RPMI7951 (cell line): ENCODE data around the gene FLT1. TPM values are rescaled to one million over a fixed set of nuclear protein-coding genes. Genes with fewer than 3 reads are reported as not detected.
A peak's percentile ranks its signal among the peaks of the same experiment; 100 is the strongest.

Source experiments
- DNase-seq: peaks from one replicate; pipeline ENCODE4 v3.0.0-alpha.2; 2012; ENCODE audit warnings: low read depth
- total RNA-seq: library from RNA; depleted of rRNA; stranded (reverse); fragments of >200 nt; shearing (Covaris generic); gene quantifications from 2 replicates; pipeline ENCODE4 v1.2.3, GENCODE V29; 2014

Gene FLT1
- total RNA-seq, 1 experiment from 2014 or later = 6.2 TPM

DNA sequence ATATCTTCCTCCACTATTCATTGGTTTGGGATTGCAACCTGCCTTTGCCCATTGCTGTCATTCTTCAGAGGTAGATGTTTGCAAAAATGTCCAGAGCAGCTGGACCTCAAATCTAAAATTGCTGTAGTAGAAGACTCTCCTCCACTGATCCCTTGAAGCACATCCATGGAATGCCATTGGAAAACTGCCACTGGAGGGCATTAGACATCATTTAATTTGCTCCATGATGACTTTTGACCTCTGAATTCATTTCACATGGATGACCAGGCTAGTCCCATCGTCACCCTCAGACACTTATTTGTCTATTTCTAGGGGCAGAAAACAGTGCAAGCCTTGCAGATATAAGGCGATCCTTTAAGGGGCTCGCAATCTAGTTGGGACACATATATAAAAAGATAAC is 33.9 kb upstream of the FLT1 start:
- DNase-seq = peak; percentile 24

DNA sequence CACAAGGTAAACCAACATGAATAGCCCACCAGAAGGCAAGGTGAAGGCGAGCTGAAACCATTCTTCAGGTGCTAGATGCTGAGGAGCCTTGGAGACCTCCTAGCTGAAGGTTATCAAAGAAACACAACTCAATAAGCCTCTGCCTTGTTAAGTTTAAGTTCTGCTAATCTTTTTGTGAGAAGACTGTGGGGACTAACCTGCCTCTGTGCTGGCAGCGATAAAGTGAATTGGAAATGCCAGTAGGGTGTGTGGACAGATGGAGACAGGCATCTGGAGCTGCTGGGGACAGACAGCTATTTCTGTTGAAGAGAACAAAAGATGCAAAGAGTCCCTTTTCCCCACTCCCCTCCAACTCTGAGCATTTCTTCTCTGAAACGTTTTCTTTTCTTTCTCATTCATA is 33.5 kb upstream of the FLT1 start:
- DNase-seq = no peak

DNA sequence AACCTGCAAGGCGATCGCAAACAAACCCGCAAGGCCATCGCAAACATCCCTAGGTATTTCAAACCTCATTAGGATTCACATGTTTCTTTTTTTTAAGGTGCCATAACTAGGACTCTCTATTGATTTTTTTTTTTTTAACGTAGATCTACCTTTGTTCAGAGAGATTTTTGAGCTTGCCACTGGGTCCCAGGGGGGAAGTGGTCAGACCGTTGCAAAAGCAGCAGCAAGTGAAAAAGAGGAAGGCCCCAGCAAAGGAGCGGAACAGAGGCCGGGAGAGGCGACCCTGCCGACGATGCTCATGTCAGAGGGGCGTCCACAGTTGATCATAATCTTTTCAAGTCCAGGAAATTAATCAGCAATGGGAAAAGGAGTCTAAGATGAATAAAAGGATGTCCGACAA is 32.7 kb upstream of the FLT1 start:
- no peak for DNase-seq

DNA sequence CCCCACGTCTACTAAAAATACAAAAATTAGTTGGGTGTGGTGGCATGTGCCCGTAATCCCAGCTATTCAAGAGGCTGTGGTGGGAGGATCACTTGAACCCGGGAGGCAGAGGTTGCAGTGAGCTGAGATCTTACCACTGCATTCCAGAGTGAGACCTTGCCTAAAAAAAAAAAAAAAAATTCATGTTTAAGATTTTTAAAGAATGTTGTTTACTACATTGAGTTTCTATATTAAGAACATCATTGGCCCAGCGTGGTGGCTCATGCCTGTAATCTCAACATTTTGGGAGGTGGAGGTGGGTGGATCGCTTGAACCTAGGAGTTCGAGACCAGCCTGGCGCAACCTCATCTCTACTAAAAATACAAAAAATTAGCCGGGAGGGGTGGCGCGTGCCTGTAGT is 31.9 kb upstream of the FLT1 start:
- DNase-seq = no peak

DNA sequence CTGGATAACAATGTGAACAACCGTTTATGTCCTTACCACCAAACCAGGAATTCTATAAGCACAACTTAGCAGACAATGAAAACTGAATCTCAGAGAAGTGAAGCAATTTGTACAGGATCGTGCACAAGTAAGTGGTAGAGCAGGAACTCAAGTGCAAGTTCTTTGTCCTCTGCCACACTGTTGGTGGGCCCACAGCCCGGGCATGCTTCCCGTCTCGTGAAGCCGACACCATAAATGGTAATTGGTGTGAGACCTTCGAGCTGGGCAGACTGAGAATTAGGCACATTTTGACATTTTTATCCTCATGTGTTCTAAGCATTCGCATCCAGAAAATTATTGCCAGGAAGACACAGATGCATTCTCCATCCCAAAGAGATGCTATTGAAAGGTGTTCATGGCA is 27.9 kb upstream of the FLT1 start:
- DNase-seq = no peak

DNA sequence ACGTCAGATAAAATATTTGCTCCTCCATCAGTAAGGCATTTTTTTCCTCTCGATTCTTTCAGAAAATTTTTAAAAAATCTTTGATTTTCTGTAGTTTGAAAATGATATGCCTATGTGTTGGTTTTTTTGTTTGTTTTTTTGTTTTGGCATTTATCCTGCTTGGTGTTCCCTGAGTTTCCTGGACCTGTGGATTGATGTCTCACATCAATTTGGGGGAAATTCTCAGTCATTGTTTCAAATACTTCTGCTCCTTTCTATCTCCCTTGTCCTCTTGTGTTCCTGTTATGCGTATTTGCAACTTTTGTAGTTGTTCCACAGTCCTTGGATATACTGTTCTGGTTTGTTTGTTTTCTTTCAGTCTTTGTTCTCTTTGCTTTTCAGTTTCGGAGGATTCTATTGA is 18.8 kb upstream of the FLT1 start:
- DNase-seq = no peak

DNA sequence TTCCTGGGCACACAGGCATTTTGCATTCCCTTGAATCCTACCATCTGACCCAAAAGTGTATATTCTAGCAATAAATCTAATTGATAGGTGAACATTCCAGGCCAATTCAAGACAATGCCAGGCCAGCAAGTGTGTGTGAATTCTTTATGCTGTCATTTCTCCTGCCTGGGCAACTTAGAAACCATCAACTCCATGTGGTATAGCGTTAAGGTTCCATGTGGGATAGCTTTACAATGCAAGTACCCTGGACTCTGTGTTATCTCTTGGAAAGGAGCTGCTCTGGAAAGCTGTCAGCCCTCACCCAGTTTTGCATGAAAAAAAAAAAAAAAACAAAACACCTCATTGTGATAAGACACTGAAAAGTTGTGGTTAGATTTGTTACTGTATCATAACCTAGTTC is 15.6 kb upstream of the FLT1 start:
- DNase-seq = no peak

DNA sequence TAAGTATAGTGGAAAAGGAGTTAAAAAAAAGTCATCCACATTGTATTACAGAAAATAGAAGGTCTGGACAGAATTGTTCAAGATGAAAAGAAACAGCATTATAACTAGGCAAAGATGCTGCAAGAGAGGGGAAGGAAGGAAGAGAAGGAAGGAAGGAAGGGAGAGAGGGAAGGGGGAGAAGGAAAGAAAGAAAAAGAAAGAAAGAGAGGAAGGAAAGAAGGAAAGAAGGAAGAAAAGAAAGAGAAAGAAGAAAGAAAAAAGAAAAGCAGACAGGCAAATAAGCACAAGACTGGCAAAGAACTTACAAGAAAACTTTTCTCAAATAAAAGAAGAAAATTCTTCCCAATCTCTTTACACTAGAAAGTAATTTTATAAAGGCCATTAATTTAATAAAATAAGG is 15.1 kb upstream of the FLT1 start:
- DNase-seq = no peak

DNA sequence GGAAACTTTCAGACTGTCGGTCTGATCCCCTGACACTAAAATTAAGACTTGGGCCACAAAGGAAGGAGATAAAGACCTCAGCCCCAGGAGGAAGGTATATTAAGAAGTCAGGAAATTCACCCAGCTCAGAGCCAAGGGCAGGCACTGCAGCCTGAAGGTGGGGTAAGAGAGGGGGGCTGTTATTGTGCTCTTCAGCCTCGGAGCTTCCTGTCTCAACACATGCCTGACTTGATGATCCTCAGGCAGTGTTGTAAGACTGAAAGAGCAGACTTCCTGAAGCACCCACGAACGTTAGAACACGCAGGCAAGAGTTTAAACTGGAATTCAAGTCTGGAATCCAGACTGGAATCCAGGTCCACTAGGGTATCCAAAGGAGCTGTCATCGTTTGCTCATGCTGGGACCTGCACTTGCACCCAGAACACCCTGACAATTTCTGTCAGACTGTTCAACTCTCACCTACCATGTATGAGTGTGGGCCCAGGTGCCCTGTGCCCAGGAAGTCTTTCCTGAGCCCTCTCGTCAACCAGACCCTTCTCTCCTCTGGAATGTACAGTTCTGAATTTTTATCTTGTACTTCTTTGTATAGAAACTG is 10.7 kb upstream of the FLT1 start:
- DNase-seq = no peak

DNA sequence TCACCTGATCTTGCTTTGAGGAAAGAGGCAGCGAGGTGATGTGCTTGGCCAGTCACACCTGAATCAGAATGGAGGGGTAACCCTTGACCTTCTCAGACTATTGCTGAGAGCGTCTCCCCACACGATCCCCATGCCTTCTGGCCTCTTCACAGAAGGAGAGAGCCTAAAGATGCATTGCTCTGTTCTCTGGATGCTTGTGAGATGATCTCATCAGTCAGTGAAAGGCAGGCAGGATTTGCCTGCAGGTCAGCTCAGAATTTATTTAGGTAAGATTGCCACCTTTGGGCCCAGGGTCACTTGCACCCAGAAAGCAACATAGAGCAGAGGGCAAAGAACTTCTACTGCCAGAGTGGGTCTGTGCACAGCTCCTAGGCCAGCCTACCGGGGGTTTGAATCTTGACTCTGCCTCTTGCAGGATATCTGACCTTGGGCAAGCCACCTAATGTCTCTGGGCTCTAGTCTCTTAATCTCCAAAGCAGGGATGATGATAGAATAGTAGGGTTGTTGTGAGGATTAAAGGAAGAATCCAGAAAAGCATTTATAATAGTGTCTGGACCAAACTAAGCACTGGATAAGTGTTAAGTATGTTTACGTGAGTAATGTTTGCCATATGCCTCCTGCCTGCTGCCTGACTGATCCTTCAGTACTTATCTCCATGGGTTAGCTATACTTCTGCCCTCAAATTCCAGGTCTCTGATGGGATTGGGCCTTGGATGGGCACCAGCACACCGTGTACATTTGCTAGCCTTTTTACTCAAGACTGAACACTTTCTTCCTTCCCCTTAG is 8.4 kb upstream of the FLT1 start:
- no peak for DNase-seq

DNA sequence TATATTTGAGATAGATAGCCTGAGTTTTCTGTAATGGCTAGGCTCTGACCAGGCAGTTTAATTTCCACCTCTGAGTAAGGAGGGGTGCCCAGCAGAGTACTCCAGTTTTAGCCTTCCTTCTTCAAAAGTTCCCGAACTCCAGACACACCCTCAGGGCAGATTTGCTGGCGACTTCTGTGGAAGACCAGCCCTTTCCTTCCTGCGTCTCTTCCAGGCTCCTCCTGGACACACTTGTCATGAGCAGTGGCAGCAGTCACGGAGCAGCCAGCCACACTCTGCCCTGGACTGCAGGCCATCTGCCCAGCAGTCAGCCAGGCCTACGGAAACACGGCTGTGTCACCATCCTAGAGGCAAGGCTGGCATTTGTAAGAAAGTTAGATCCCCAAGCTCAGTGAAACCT is 6.6 kb upstream of the FLT1 start:
- peak; percentile 73 for DNase-seq

DNA sequence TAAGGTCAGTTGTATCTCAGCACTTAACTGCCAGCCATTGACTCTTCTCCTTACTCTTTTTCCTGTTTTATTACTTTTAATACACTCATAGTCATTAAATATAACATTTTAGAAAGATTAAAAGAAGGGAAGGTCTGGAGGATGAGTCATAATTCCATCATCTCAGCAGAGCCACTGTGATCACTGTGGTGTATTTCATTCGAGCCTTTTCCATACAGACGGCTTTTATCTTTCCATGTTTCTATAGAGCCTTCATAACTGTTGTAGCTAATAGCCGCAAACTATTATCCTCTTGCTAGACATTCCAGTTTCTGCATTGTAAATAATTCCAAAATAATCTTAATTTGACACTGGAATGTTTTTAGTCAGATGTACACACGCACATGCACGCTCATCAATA is 4.7 kb upstream of the FLT1 start:
- peak; percentile 55 for DNase-seq

DNA sequence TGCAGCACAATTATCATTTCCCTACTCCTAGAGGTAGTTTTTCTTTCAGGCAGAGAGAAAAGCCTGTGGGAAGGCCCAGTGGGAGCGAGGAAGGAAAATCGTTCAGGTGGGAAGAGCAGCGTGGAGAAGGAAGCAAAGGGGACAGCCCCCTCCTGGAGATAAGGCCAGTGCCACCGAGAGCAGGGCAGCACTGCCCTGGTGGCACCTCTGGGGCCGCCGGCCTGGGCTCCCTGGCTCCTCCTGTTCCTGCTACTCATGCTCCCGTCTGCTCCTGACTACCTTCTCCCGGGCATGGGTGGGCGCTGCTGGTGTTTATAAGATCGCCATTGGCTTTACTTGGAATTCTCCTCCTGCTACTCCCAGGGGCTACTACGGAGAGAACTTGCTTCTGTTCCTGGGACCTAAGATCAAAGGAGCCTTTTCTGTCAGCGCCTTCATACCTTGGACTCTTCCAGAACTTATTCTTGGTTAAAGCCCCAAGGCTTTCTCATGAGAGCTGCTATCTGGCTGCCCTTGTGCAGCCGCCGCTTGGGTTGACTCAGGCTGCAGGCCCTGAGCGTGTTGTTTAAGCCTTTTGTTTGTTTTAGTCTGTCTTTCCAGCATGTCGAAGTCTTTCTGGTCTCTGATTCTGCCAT is 3.7 kb upstream of the FLT1 start:
- DNase-seq = no peak

DNA sequence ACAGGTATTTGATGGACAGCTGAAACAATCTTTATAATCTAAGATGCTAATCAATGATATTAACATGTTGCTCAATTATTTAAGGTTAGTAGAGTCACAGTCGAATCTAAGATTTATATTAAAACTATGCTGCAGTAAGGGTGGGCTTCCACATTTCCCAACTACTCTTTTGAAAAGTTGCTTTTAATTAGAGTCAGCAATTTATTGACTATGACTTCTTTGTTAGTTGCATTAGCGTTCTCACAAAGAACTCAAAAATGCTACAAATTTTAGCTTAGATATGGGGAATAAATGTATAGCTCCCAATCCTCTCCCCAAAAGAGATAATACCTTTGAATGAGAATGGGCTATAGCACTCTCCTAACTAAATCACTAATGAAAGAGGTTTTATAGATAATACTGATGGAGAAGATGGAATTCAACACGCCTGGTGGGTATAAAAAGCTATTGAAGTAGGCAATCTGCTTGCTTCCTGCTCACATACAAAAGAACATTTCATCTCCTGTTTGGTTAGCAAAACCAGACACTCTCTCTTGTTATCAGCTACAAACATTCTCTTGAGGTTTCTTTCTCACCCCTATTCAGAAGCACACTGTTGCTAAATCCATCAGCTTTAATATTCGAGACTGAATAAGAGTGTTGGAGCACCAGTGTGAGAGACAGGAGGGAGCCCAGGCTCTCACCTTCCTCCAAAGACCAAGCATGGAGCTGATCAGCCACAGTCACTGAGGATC is 2.4 kb upstream of the FLT1 start:
- DNase-seq = no peak

DNA sequence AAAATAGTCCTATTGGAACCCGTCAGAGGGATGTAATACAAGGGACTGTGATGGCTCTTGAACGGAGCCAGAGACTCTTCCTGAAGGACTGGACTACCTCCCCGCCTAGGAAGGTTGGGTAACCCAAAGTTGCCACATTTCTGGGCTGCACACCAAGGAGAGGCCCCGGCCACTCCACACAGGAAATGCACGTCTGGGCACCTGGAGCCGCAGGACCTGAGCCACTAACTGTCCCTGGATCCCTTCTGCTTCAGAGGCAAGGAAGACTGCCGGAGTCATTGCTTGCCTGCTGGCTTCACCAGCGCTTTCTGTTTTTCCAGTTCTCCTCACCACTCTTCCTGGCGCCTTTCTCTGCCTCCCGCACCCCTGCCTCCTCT is 1.2 kb upstream of the FLT1 start:
- DNase-seq = no peak

DNA sequence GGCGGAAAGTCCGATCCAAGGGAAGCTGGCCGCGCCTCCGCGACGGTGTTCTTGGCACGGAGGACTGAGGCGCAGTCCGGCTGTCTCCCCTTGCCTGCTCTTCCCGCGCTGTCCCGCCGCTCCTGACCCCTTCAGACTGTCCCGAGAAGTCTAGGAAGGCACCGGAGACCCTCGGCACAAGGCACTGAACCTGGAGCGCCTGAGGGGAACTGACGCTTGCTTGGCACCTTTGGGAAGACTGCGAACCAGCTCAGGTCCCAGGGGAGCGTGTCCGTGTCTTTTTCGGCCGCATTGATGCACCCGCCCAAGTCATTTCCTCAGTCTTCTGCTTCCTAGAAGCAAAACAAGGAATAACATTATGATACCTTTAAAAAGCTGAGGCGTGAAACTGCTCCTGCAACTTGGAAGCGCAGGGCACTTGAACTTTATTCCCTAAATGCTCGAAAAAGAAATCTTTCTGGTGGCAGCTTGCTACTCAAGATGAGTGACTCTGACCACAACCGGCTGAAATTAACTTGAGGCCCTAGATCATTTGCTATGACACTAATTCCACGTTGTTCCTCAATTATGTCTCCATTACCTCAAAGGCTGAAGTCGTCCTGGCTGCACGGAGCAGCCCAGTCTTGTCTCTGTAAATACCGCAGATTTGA is 735 bp upstream of the FLT1 start:
- DNase-seq = no peak

DNA sequence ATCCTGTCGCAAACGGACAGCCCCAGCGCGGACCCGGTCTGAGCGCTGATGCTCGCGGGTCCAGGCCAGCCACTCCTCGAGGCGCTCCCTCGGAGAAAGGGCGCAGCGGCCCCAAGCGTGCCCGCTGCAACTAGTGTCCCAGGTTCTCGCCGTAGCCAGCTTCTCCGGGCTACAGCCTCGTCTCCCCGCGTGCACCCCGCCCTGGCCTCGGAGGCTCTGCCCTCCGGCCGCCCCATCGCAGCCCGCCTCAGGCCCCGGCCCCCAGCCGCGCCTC is 487 bp downstream of the FLT1 start:
- no peak for DNase-seq

DNA sequence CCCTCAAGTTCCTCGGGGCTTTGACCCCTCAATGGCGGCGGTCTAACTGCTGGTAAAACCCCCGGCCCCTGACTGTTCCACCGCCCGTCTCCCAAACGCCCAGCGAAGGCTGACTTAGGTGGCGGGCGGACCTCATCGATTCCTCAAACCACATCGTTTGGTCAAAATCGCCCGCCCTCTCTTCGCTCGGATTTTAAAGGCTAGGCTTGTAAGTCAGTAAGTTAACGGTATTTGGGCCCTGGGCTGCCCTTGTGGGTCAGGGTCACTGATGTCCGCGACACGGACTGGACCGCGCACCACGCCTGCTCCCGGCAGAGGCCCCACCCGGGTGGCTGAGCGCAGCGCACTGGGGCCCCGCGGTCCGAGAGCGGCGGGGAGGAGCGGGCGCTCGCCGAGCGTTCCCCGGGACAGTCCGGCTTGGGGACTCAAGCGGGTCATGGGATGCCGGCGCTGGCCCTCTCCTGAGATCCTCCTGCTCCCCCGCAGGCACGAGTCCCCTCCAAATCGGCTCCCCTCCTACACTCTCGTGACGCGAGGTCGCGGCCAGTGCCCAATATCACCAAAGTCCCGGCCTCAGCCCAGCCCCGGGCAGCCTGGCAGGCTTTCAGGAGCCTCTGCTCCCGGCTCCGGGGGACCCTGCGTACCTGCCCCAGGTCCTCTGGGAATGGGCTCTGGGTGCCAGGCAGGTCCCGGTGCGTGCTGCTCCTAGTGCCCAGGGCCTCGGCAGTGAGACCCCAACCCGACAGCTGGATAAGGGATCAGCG is 1.0 kb downstream of the FLT1 start:
- DNase-seq = no peak

DNA sequence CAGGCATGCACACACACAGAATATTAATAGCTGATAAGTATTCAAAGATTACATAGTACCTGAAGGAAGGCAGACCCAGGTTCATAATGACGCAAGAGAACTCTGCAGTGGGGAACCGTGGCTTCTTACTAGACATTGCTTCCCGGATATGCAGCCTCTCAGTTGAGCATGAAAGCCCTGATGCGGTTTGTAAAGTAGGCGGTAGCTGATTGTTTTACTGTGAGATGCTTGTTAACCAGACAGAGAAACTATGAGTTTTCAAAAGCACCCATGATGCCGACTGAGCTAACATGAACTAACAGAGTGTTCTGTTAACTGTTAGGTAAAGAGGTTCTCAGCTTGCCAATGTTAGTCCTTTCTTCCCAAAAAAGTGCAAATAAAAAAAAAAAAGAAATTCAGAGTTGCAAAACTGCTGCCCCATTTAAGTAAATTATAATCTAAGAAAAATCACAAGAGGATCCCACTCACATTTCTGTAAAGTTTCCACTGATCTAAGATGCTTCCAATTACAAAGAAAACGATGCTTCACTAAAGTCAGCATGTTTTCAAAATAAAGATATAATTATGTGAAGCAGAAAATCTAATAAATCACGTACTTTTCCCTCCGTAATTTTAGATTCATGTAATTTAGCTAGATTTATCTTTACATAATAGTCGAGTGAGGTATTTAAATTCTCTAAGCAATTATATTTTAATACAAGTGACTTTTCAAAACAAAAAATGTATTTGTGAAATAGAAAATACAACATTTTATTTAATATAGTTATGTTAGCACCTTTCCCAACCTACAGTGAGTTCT is 2.2 kb downstream of the FLT1 start:
- DNase-seq = no peak

DNA sequence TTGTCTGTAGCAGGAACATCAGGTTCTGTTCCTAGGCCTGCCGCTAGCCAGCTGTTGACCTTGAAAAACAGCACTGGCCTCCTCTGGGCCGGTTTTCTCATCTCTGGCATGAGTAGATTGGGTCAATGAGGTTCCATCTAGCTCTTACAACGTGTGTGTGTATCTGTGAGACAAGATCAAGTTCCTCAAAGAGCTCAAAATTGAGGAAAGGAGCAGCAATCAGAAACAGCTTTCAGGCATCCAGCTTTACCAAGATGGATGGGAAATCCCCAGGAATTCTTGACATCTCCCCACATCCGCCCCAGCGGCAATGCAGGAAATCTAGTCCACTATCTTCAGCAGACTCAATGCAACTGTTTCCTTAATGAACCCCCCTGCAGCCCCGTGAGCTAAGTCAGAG is 4.9 kb downstream of the FLT1 start:
- peak; percentile 75 for DNase-seq

DNA sequence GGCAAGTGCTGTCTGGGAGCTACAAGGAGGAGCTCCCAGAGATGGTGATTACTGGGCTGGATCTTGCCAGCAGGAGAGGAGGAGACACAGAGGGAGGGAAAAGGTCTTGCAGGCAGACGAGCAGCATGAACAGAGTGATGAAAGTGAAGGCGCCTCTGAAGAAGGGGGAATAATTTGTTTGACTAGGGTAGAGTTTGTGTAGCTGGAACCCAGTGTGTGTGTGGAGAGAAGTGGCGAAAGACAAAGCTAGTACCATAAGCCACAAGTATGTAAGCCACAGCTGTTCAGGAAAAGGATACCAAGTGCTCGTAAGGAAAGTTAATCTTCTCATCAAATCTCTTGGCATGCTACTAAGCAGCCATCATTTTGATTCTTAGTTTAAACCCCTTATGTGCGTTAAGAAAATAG is 5.4 kb downstream of the FLT1 start:
- DNase-seq = peak; percentile 77
